Left lung (tissue), 10 donors: ENCODE data around the gene PTAFR. TPM values are rescaled to one million over a fixed set of nuclear protein-coding genes. Genes with fewer than 3 reads are reported as not detected.
A peak's percentile ranks its signal among the peaks of the same experiment; 100 is the strongest.
"Not testable (repeated sequence)": the region's sequence is repeated elsewhere in the genome, so short reads cannot be mapped to it uniquely, and the experiment has no call there.

Source experiments
- ATAC-seq: fragments of 200-7000 bp; cut with Tn5 transposase; one replicate; pipeline ENCODE4 v1.9.1; 2020; ENCODE audit warnings: moderate library complexity
- DNase-seq, 4 donors: peaks; one replicate each; pipeline ENCODE4 v3.0.0-alpha.2; 2013 to 2020
- H3K27ac ChIP-seq, 2 donors: fragments of 200-600 bp; sonication (generic) in 1 of 2; one replicate each; pipeline versions ENCODE4 v1.5.0 to v1.8.0; 2020 to 2021
- H3K27me3 ChIP-seq, 2 donors: fragments of 200-600 bp; sonication (generic) in 1 of 2; one replicate each; pipeline versions ENCODE4 v1.5.0 to v1.8.0; 2020 to 2021
- H3K36me3 ChIP-seq, 2 donors: fragments of 200-600 bp; sonication (generic) in 1 of 2; one replicate each; pipeline versions ENCODE4 v1.5.0 to v1.8.0; 2020 to 2021
- H3K4me1 ChIP-seq, 2 donors: fragments of 200-600 bp; one replicate each; pipeline ENCODE4 v1.8.0; 2021
- H3K4me3 ChIP-seq, 2 donors: fragments of 200-600 bp; sonication (generic) in 1 of 2; one replicate each; pipeline versions ENCODE4 v1.5.0 to v1.8.0; 2020 to 2021; ENCODE audit warnings: mild to moderate bottlenecking in 1 of 2
- H3K9me3 ChIP-seq, 2 donors: fragments of 200-600 bp; sonication (generic) in 1 of 2; one replicate each; pipeline versions ENCODE4 v1.5.0 to v1.8.0; 2020 to 2021
- intact Hi-C, 2 donors: fragments of 100-400 bp; cut with DNase I; formaldehyde crosslinking; loops; one replicate each; pipeline versions ENCODE4 v1.11.2 to v1.14.2; 2022
- polyA plus RNA-seq, 6 donors: library from polyadenylated mRNA; unstranded; fragments of 120-200 nt; gene quantifications; one replicate each; pipeline ENCODE4 v1.2.1, GENCODE V29; 2013; ENCODE audit not compliant: insufficient read length in 6 of 6
- total RNA-seq, 2 donors: library from RNA; stranded (reverse); fragmentation: NEBNext Ultra II Directional; extraction: Animal tissue kit (Norgen Biotek cat#: 25700); gene quantifications; one replicate each; pipeline ENCODE4 v1.2.1, GENCODE V29; 2021
- TF ChIP-seq, protein P1 (sequence below), 2 donors: fragments of 200-600 bp; sonication (generic) in 1 of 2; IDR thresholded peaks; one replicate each; pipeline versions ENCODE4 v1.5.0 to v1.8.0; 2021; ENCODE audit warnings: antibody characterized with exemption in 2 of 2
- donor health status: DM: no; HTN: yes; CAD: no.
- donor health status: DM: no; HTN: no; CAD: no.

Gene PTAFR
- total and polyA plus RNA-seq, 8 donors: 2.4 to 59.7 (median 2.7) TPM

DNA sequence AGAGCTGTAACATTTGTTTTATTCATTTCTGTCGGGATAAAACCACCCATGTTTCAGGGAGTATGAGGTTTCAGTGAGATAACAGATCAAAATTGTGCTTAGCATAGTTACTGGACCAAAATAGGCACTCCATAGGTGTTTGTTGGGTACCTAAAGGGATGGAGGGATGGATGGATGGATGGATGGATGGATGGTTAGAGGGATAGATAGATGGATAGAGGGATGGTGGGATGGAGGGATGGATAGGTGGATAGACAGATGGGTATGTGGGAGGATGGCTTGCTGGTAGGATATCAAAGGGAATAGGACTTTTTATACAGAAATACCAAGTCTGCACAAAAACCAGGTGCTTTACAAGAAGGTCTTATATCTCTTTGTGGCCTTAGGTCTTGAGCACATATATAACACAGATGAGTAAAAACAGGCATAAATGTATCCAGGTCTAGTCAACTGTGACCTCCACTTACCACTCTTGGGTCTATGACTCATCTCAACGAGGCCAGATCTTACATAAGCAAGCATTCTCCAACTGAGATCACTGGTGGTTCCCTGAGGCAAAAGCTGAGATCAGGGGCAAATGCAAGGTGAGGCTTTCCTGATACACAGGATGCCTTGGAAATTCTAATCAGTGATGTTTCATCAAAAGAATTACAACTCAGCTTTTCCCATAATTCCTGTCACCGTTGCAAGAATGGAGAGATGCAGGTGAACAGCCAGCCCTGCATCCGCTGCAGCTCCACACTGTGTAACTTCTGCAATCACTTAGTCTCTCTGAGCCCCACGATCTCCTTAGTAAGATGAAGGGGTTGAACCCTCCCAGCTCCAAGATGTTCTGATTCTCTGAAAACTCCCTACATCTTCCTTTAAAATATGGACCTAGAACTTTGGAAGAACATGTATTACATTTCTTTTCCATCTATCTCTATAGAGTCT, 32.0 kb downstream of the PTAFR start:
- Histone ChIP-seq H3K4me3 (no peak overlapping the region), H3K27me3 (no peaks in the 10 kb centered on the region), H3K4me1 (peaks cover 0 to 47% of the 10 kb centered on the region in 2 donors), H3K9me3 (no peaks in the 10 kb centered on the region), H3K36me3 (peaks cover 0 to 26% of the 10 kb centered on the region in 2 donors), H3K27ac (peak overlapping the region in 1 of 2 donors; percentile 23)
- intact Hi-C loops: no loop called here
- DNase-seq (no peak), ATAC-seq (peak; percentile 49)
- TF ChIP-seq, protein P1, sequence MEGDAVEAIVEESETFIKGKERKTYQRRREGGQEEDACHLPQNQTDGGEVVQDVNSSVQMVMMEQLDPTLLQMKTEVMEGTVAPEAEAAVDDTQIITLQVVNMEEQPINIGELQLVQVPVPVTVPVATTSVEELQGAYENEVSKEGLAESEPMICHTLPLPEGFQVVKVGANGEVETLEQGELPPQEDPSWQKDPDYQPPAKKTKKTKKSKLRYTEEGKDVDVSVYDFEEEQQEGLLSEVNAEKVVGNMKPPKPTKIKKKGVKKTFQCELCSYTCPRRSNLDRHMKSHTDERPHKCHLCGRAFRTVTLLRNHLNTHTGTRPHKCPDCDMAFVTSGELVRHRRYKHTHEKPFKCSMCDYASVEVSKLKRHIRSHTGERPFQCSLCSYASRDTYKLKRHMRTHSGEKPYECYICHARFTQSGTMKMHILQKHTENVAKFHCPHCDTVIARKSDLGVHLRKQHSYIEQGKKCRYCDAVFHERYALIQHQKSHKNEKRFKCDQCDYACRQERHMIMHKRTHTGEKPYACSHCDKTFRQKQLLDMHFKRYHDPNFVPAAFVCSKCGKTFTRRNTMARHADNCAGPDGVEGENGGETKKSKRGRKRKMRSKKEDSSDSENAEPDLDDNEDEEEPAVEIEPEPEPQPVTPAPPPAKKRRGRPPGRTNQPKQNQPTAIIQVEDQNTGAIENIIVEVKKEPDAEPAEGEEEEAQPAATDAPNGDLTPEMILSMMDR (IDR thresholded peaks at IDR 0.05): no peak

DNA sequence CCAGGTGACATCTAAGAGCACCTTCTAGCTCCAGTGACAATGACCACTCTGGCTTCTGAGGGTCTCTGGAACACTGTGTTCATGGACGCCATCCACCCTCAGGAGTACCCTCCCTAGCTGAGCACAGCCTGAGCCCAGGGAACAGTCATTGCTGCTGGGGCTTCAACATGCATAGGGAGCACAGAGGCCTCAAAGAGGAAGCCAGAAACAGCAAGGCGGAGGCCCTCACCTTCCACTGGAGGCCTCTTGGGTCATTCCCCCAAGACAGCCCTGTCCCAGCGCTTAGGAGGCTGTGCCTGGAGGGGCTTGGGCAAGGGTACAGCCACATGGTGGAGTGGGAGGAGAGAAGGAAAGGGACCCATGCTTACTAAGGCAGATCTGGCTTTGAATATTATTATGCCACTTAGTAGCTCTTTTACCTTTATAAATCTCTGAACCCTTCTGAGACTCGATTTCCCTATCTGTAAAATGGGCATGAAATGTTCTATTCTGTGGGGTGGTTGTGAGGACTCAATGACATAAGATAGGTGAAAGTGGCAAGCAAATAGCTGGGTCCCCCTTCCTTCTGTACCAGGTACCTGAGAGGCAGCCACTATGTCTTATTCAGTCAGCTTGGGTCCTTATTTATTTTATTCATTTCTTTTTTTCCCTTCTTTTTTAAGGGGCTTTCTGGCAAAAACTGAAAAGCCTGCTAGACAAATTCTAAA, 32.8 kb downstream of the PTAFR start:
- no peak for ATAC-seq
- TF ChIP-seq, protein P1 (IDR thresholded peaks at IDR 0.05): no peak

DNA sequence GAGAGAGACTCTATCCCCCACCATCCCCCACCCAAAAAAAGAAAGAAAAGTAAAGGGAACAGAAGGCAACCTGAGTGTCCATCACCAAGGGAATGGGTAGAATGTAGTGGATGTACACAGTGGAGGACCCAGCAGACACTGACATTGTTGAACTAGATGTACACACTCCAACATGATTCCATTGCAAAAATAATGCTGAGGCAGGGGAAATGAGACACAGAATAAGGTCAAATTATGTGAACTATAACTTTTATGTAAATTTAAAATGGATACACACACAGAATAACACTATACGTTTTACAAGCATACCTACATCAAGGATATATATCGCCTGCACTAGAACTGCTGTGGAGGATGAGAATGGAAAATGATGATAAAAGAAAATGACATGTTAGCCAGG, 34.8 kb downstream of the PTAFR start:
- Histone ChIP-seq H3K4me1 (peaks cover 0 to 62% of the 10 kb centered on the region in 2 donors), H3K27ac (no peak overlapping the region), H3K27me3 (no peaks in the 10 kb centered on the region), H3K4me3 (no peak overlapping the region), H3K9me3 (no peaks in the 10 kb centered on the region), H3K36me3 (peaks cover 0 to 2% of the 10 kb centered on the region in 2 donors)
- intact Hi-C loops: no loop called here
- ATAC-seq (no peak), DNase-seq (no peak)
- TF ChIP-seq, protein P1 (IDR thresholded peaks at IDR 0.05): no peak

More for the DNA sequence above, 32.8 kb downstream of the PTAFR start:
- H3K9me3 ChIP-seq: no peaks in the 10 kb centered on the region
- intact Hi-C loops: no loop called here
- no peak for DNase-seq
- H3K4me3 ChIP-seq: no peak overlapping the region
- peaks cover 0 to 18% of the 10 kb centered on the region in 2 donors for H3K36me3 ChIP-seq
- H3K27me3 ChIP-seq: no peaks in the 10 kb centered on the region
- peak overlapping the region in 1 of 2 donors; percentile 23 for H3K27ac ChIP-seq
- peaks cover 0 to 54% of the 10 kb centered on the region in 2 donors for H3K4me1 ChIP-seq

DNA sequence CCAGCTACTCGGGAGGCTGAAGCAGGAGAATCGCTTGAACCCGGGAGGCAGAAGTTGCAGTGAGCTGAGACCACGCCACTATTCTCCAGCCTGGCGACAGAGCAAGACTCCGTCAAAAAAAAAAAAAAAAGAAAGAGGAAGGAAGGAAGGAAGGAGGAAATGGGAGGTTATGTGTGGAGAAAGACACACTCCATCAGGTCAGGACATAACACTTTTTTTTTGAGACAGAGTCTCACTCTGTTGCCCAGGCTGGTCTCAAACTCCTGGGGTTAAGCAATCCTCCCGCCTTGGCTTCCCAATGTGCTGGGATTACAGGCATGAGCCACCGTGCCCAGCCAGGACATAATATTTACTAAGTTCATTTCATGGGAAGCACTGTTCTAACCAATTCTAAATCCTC, 36.6 kb downstream of the PTAFR start:
- intact Hi-C loops, H3K9me3 ChIP-seq, H3K36me3 ChIP-seq, DNase-seq, H3K27me3 ChIP-seq, H3K4me3 ChIP-seq, ATAC-seq: not testable (repeated sequence)
- Histone ChIP-seq H3K27ac (peak overlapping the region; percentile 3 to 87), H3K4me1 (peaks cover 6 to 77% of the 10 kb centered on the region in 2 donors)

- no peak overlapping the region for H3K4me3 ChIP-seq
- DNase-seq (no peak), ATAC-seq (peak; percentile 40)
- TF ChIP-seq, protein P1 (IDR thresholded peaks at IDR 0.05): no peak
- no peaks in the 10 kb centered on the region for H3K9me3 ChIP-seq
- H3K4me1 ChIP-seq: peaks cover 6 to 72% of the 10 kb centered on the region in 2 donors
- no peaks in the 10 kb centered on the region for H3K36me3 ChIP-seq
- peak overlapping the region in 1 of 2 donors; percentile 87 for H3K27ac ChIP-seq
- intact Hi-C loops: no loop called here
- H3K27me3 ChIP-seq: no peaks in the 10 kb centered on the region
Measured at GRCh38 chr1:28139025-28139712, 37.3 kb downstream of the PTAFR start.
